Measurements from ENCODE around the gene ARHGEF39. TPM values are rescaled to one million over a fixed set of nuclear protein-coding genes. Genes with fewer than 3 reads are reported as not detected.

The ARHGEF39 gene
- total and polyA plus RNA-seq, 9 of the 15 experiments (the other 6 are each of a cell fraction or from before 2014, with no cell fraction given): 2.8 to 21.7 (median 12.9) TPM

DNA sequence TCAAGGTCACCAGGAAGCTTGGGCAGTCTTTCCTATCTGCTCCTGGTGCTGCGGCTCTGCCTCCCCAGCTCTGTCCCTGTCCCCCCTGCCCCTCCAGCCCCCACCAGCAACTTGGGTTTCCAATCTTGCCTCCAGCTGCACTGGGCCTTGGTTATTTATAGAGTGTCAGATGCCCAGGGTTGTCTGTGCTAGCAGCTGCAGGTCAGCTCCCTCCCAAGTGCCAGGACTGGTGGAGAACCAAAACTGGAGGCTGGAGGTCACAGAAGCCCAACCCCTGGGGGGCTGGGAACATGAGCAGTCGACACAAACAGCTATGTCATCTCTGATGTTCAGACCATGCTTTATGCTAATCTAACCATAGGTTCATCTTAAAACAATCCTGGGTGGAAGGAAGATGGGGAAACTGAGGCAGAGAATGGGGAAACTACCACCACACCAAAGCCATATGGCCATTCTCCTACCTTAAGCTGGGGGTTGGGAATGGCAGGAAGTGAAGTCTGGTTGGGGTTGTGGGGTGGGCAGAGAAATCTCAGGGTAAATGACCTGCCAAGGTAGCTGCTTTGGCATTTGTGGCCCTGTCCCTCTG is 23.1 kb upstream of the ARHGEF39 start:
- no peak for ATAC-seq
- Histone ChIP-seq H3K9me3 (replicated peaks; ENCODE audit: control insufficient read depth, insufficient read depth, low read depth, low read length) (no peaks in the 10 kb centered on the region), H3K27ac (ENCODE audit: extremely low read depth, low read depth, low read length) (no peak overlapping the region), H3K27me3 (ENCODE audit: control insufficient read depth in 2 of 2, insufficient read depth in 2 of 2, low read length in 2 of 2) (no peaks in the 10 kb centered on the region), H3K4me1 (replicated peaks in 1 of 2; ENCODE audit: control insufficient read depth in 2 of 2, insufficient read depth in 2 of 2, low read length in 2 of 2) (peaks cover 12 to 23% of the 10 kb centered on the region in 2 experiments; a peak in 4 of 5 replicates), H3K4me3 (no peak overlapping the region), H3K4me2 (ENCODE audit: insufficient read depth, low read length) (no peak overlapping the region), H4K20me1 (replicated peaks; ENCODE audit: control insufficient read depth, insufficient read depth, low read length) (no peaks in the 10 kb centered on the region), H3K36me3 (ENCODE audit: control insufficient read depth, insufficient read depth, low read length) (peaks cover 7% of the 10 kb centered on the region; the same call in 2 of the 3 replicates), H3K9me1 (ENCODE audit: control insufficient read depth, insufficient read depth, low read length) (no peaks in the 10 kb centered on the region), H3K79me2 (ENCODE audit: control insufficient read depth, insufficient read depth, low read length) (no peaks in the 10 kb centered on the region), H2AFZ (ENCODE audit: low read depth, low read length) (no peak overlapping the region), H3K9ac (ENCODE audit: insufficient read depth in 1 of 2, low read depth in 2 of 2, low read length in 2 of 2) (no peak overlapping the region)
- DNase-seq (ENCODE audit: extremely low read depth in 1 of 4, low spot score in 3 of 4): no peak
- no TSS peak for BruUV-seq (replicated peaks)
- intact Hi-C loops (cut with micrococcal nuclease): no loop called here
- FAIRE-seq: no peak
- WGBS (ENCODE audit: insufficient coverage, low coverage, missing lambda C conversion rate): 18% methylated on average over 1 of the region's 2 CpGs
- in situ Hi-C loops (cut with MboI): no loop called here
- CTCF ChIA-PET (ENCODE audit: low intra/inter-chr PET ratio): no interaction called here
- POLR2A ChIA-PET: no interaction called here
- TF ChIP-seq, protein P1, sequence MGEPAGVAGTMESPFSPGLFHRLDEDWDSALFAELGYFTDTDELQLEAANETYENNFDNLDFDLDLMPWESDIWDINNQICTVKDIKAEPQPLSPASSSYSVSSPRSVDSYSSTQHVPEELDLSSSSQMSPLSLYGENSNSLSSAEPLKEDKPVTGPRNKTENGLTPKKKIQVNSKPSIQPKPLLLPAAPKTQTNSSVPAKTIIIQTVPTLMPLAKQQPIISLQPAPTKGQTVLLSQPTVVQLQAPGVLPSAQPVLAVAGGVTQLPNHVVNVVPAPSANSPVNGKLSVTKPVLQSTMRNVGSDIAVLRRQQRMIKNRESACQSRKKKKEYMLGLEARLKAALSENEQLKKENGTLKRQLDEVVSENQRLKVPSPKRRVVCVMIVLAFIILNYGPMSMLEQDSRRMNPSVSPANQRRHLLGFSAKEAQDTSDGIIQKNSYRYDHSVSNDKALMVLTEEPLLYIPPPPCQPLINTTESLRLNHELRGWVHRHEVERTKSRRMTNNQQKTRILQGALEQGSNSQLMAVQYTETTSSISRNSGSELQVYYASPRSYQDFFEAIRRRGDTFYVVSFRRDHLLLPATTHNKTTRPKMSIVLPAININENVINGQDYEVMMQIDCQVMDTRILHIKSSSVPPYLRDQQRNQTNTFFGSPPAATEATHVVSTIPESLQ (CRISPR knock-in tag; IDR thresholded peaks at IDR 0.05): no peak
- TF ChIP-seq ZNF197 (CRISPR knock-in tag; IDR thresholded peaks at IDR 0.05; ENCODE audit: low read depth) (no peak), POLR2H (tag; IDR thresholded peaks at IDR 0.05; ENCODE audit: low read depth) (no peak), ZNF134 (CRISPR knock-in tag; conservative IDR thresholded peaks at IDR 0.05) (no peak), SETDB1 (IDR thresholded peaks at IDR 0.05; ENCODE audit: low read length) (no peak), THRAP3 (IDR thresholded peaks at IDR 0.05; ENCODE audit: borderline replicate concordance) (no peak), TAF9B (IDR thresholded peaks at IDR 0.05; ENCODE audit: partially characterized antibody) (no peak), ZNF384 (IDR thresholded peaks at IDR 0.05; ENCODE audit: low read depth, low read length) (no peak), BRCA1 (IDR thresholded peaks at IDR 0.05) (no peak), BRCA1 (CRISPR knock-in tag; IDR thresholded peaks at IDR 0.05) (no peak), ZNF41 (CRISPR knock-in tag; conservative IDR thresholded peaks at IDR 0.05) (no peak), ZEB2 (IDR thresholded peaks at IDR 0.05) (no peak), ZNF140 (CRISPR knock-in tag; IDR thresholded peaks at IDR 0.05) (no peak), MECOM (CRISPR knock-in tag; IDR thresholded peaks at IDR 0.05) (no peak)
- TF ChIP-seq, protein P2, sequence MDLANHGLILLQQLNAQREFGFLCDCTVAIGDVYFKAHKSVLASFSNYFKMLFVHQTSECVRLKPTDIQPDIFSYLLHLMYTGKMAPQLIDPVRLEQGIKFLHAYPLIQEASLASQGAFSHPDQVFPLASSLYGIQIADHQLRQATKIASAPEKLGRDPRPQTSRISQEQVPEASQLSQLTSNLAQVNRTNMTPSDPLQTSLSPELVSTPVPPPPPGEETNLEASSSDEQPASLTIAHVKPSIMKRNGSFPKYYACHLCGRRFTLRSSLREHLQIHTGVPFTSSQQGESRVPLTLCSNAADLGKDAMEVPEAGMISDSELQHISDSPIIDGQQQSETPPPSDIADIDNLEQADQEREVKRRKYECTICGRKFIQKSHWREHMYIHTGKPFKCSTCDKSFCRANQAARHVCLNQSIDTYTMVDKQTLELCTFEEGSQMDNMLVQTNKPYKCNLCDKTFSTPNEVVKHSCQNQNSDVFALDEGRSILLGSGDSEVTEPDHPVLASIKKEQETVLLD (IDR thresholded peaks at IDR 0.05): no peak
